Transverse colon (tissue), 4 donors: ENCODE results near the gene UBASH3B. TPM values are rescaled to one million over a fixed set of nuclear protein-coding genes. Genes with fewer than 3 reads are reported as not detected.
"Not testable (repeated sequence)": the region's sequence is repeated elsewhere in the genome, so short reads cannot be mapped to it uniquely, and the experiment has no call there.

Source experiments
- DNase-seq: peaks from one replicate; pipeline ENCODE4 v3.0.0-alpha.2; 2019
- H3K27ac ChIP-seq, 4 donors: fragments of 200-600 bp; sonication (generic); 2 replicates each; pipeline ENCODE4 v1.5.1; 2016 to 2018; ENCODE audit warnings: inconsistent platforms in 4 of 4
- H3K27me3 ChIP-seq: fragments of 200-600 bp; sonication (generic); 2 replicates; pipeline ENCODE4 v1.5.1; 2017; ENCODE audit warnings: inconsistent platforms
- H3K36me3 ChIP-seq, 4 donors: fragments of 200-600 bp; sonication (generic); 2 replicates each; pipeline ENCODE4 v1.5.1; 2017 to 2019; ENCODE audit warnings: inconsistent platforms in 4 of 4
- H3K4me1 ChIP-seq, 4 donors: fragments of 200-600 bp; sonication (generic); 2 replicates each; pipeline ENCODE4 v1.5.1; 2017 to 2020; ENCODE audit warnings: inconsistent platforms in 4 of 4
- H3K4me3 ChIP-seq, 4 donors: fragments of 200-600 bp; sonication (generic); 1 replicate in 1 of 4; 2 replicates in 3 of 4; pipeline versions ENCODE4 v1.5.1 to v1.6.1; 2017 to 2019; ENCODE audit warnings: inconsistent platforms in 4 of 4
- H3K9me3 ChIP-seq, 2 donors: fragments of 200-600 bp; sonication (generic); 2 replicates each; pipeline ENCODE4 v1.5.1; 2017 to 2019; ENCODE audit warnings: inconsistent platforms in 2 of 2
- EP300 ChIP-seq: sonication (generic); formaldehyde crosslinking; IDR thresholded peaks from one replicate; pipeline ENCODE4 v1.6.1; 2017; ENCODE audit warnings: antibody characterized with exemption, low read depth
- POLR2A ChIP-seq: fragments of 450-650 bp; IDR thresholded peaks from one replicate; pipeline ENCODE4 v1.6.1; 2016; ENCODE audit warnings: antibody characterized with exemption, mild to moderate bottlenecking, moderate library complexity
- POLR2AphosphoS5 ChIP-seq, 3 donors: sonication (generic); formaldehyde crosslinking; IDR thresholded peaks; one replicate each; pipeline ENCODE4 v1.6.1; 2016; ENCODE audit warnings: antibody characterized with exemption in 3 of 3
- WGBS, 2 donors: methylation state at CpG; one replicate each; pipeline ENCODE4 v1.1.5; 2018; ENCODE audit warnings: low coverage in 1 of 2; 5-methylcytosine and 5-hydroxymethylcytosine counted together
- in situ Hi-C, 4 donors: fragments of 200-750 bp; cut with MboI; loops; one replicate each; pipeline versions ENCODE4 v1.15.0 to v1.15.1; 2017; ENCODE audit warnings: low sequenced_read_pairs in 3 of 4, low pct_ligation_motif_present in 1 of 4, low pct_unique_long_range_greater_than_20kb in 1 of 4
- intact Hi-C: fragments of 100-400 bp; cut with DNase I; formaldehyde crosslinking; loops from one replicate; pipeline ENCODE4 v1.15.1; 2023; ENCODE audit warnings: low total_unique reads
- total RNA-seq, 4 donors: library from RNA; depleted of rRNA; stranded (reverse); fragments of >200 nt; gene quantifications; one replicate each; pipeline ENCODE4 v1.1.0, GENCODE V29; 2016
- TF ChIP-seq, protein P1 (sequence below), 5 experiments: fragments of 200-600 bp in 3 of 5; fragments of 450-650 bp in 2 of 5; sonication (generic) in 3 of 5; IDR thresholded peaks; 1 replicate in 2 of 5; 2 replicates in 3 of 5; pipeline ENCODE4 v1.5.1; 2016 to 2017; ENCODE audit warnings: antibody characterized with exemption in 5 of 5, inconsistent platforms in 3 of 5, mild to moderate bottlenecking in 2 of 5, moderate library complexity in 1 of 5

Gene UBASH3B
- total RNA-seq, 4 donors from 2014 or later, result 2.0 to 101 (median 17.0) TPM

DNA sequence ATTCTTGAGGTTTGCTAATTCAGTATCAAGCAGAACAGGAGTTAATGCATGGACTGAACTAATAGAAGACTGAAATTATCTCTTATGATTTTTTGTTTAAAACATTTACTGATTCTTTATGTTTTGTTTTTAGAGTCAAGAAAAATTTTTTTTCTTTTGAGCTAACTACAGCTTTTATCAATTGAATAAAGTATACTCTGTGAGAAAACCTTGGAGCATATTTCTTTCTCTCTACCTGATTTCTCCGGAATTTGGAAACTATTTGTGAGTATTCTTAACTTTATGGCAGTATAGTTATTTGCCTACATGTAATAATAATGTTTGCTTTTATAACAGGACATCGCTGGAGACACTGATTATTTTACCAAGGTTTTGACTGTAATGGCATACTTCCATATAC is 164.6 kb downstream of the UBASH3B start:
- no peaks in the 10 kb centered on the region for H3K36me3 ChIP-seq
- no peaks in the 10 kb centered on the region for H3K9me3 ChIP-seq
- H3K4me3 ChIP-seq, result no peak overlapping the region
- in situ Hi-C loops, result no loop called here
- peaks cover 0 to 11% (median 5%) of the 10 kb centered on the region in 4 donors for H3K4me1 ChIP-seq
- intact Hi-C loops, result no loop called here
- no peak for TF ChIP-seq POLR2A
- TF ChIP-seq, protein P1, sequence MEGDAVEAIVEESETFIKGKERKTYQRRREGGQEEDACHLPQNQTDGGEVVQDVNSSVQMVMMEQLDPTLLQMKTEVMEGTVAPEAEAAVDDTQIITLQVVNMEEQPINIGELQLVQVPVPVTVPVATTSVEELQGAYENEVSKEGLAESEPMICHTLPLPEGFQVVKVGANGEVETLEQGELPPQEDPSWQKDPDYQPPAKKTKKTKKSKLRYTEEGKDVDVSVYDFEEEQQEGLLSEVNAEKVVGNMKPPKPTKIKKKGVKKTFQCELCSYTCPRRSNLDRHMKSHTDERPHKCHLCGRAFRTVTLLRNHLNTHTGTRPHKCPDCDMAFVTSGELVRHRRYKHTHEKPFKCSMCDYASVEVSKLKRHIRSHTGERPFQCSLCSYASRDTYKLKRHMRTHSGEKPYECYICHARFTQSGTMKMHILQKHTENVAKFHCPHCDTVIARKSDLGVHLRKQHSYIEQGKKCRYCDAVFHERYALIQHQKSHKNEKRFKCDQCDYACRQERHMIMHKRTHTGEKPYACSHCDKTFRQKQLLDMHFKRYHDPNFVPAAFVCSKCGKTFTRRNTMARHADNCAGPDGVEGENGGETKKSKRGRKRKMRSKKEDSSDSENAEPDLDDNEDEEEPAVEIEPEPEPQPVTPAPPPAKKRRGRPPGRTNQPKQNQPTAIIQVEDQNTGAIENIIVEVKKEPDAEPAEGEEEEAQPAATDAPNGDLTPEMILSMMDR (IDR thresholded peaks at IDR 0.05), result no peak
- TF ChIP-seq EP300, result no peak
- TF ChIP-seq POLR2AphosphoS5 (IDR thresholded peaks at IDR 0.05), result no peak
- no peaks in the 10 kb centered on the region for H3K27me3 ChIP-seq
- H3K27ac ChIP-seq, result no peak overlapping the region
- WGBS, 2 donors, result 57 to 75% methylated on average over 2 of the region's 2 CpGs
- DNase-seq, result no peak

DNA sequence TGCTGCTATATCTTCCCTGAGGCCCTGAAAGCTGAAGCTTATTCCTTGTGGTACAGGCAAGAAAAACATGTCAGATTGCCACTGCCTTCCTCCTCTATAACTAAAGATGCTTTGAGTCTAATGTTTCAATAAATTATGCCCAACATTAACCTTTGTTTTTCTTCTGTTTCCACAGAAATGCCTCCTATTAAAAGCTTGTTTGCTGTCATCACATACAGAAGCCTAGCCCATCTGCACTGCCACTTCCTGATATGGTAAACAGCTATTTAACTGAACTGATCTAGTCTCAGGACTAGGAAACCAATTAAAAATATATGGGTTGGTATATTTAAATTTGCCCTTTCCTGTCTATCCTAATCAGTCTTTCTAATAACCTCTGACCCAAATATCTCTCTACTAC is 165.6 kb downstream of the UBASH3B start:
- in situ Hi-C loops, result no loop called here
- H3K9me3 ChIP-seq, result no peaks in the 10 kb centered on the region
- no peaks in the 10 kb centered on the region for H3K36me3 ChIP-seq
- no peak for DNase-seq
- H3K4me1 ChIP-seq, result peaks cover 0 to 11% (median 4%) of the 10 kb centered on the region in 4 donors
- intact Hi-C loops, result no loop called here
- TF ChIP-seq POLR2AphosphoS5 (IDR thresholded peaks at IDR 0.05), result no peak
- no peak for TF ChIP-seq POLR2A
- no peak for TF ChIP-seq EP300
- TF ChIP-seq, protein P1 (IDR thresholded peaks at IDR 0.05), result no peak
- H3K4me3 ChIP-seq, result no peak overlapping the region
- no peak overlapping the region for H3K27ac ChIP-seq
- no peaks in the 10 kb centered on the region for H3K27me3 ChIP-seq

DNA sequence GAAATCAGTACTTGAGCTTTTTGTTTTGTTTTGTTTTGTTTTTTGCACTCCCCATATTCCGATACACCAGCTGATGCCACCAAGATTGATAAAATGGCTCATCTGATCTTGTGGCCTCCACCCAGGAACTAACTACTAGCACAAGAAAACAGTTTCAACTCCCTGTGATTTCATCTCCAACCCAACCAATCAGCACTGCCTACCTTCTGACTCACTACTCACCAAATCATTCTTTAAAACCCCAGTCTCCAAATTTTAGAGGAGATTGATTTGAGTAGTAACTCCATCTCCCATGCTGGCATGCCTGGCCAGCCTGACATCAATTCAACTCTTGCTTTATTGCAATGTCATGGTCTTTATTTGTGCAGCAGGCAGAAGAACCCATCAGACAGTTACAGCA is 166.7 kb downstream of the UBASH3B start:
- Histone ChIP-seq H3K27me3 (no peaks in the 10 kb centered on the region), H3K9me3 (no peaks in the 10 kb centered on the region), H3K4me3 (no peak overlapping the region), H3K27ac (no peak overlapping the region), H3K4me1 (peaks cover 0 to 5% (median 0%) of the 10 kb centered on the region in 4 donors), H3K36me3 (no peaks in the 10 kb centered on the region)
- in situ Hi-C loops, result no loop called here
- TF ChIP-seq POLR2AphosphoS5 (IDR thresholded peaks at IDR 0.05) (no peak), POLR2A (no peak), EP300 (no peak)
- TF ChIP-seq, protein P1 (IDR thresholded peaks at IDR 0.05), result no peak
- no peak for DNase-seq
- 71 to 97% methylated on average over 1 of the region's 1 CpG for WGBS, 2 donors
- intact Hi-C loops, result no loop called here

DNA sequence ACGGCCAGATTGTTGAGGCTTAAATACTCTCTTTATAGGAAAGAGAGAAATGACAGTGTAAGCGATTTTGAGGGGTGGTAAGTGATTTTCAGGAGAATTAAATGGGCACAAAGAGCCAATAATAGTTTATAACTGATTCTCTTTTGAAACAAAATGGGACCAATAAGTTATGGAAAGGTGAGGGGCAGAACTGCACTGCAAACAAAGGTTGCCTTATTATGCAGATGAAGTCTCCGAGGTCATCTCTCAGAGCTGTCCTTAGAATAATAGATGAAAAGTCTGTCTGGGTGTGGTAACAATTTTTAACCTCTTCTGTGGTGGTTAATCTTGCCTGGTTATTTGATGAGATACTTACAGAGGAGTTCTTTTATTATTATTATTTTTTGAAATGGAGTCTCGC is 168.0 kb downstream of the UBASH3B start:
- Histone ChIP-seq H3K4me1 (no peaks in the 10 kb centered on the region), H3K9me3 (no peaks in the 10 kb centered on the region), H3K27ac (no peak overlapping the region), H3K36me3 (no peaks in the 10 kb centered on the region), H3K27me3 (no peaks in the 10 kb centered on the region), H3K4me3 (no peak overlapping the region)
- 75 to 86% methylated on average over 3 to 4 of the region's 4 CpGs for WGBS, 2 donors
- intact Hi-C loops (no loop called here), in situ Hi-C loops (no loop called here)
- no peak for DNase-seq
- TF ChIP-seq EP300 (no peak), POLR2A (no peak), POLR2AphosphoS5 (IDR thresholded peaks at IDR 0.05) (no peak)
- TF ChIP-seq, protein P1 (IDR thresholded peaks at IDR 0.05), result no peak

DNA sequence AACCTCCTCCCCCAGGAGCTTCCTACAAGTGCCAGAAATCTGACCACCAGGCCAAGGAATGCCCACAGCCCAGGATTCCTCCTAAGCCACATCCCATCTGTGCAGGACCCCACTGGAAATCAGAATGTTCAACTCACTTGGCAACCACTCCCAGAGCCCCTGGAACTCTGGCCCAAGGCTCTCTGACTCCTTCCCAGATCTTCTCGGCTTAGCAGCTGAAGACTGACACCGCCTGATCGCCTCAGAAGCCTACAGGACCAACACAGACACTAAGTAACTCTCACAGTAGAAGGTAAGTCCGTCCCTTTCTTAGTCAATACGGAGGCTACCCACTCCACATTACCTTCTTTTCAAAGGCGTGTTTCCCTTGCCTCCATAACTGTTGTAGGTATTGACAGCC is 173.8 kb downstream of the UBASH3B start:
- H3K4me3 ChIP-seq, DNase-seq, H3K36me3 ChIP-seq, H3K27ac ChIP-seq, intact Hi-C loops, in situ Hi-C loops, H3K9me3 ChIP-seq, H3K4me1 ChIP-seq, H3K27me3 ChIP-seq: not testable (repeated sequence)
- WGBS, 2 donors, result 86 to 97% methylated on average over 6 of the region's 6 CpGs

DNA sequence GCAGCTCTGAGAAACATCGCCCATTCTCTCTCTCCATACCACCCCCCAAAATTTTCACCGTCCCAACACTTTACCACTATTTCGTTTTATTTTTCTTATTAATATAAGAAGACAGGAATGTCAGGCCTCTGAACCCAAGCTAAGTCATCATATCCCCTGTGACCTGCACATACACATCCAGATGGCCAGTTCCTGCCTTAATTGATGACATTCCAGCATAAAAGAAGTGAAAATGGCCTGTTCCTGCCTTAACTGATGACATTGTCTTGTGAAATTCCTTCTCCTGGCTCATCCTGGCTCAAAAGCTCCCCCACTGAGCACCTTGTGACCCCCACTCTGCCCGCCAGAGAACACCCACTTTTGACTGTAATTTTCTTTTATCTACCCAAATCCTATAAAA is 176.8 kb downstream of the UBASH3B start:
- H3K4me3 ChIP-seq, in situ Hi-C loops, DNase-seq, intact Hi-C loops, H3K4me1 ChIP-seq, H3K27ac ChIP-seq, H3K9me3 ChIP-seq, H3K27me3 ChIP-seq, H3K36me3 ChIP-seq: not testable (repeated sequence)
- WGBS, 2 donors, result 77 to 79% methylated on average over 4 of the region's 4 CpGs
